A673 (cell line): ENCODE data around the gene MAEL.
A peak's percentile ranks its signal among the peaks of the same experiment; 100 is the strongest.

Source experiments
- CTCF ChIP-seq: fragments of 300-800, 200-600 bp; sonication (generic); conservative IDR thresholded peaks from 2 replicates; pipeline ENCODE4 v1.5.1; 2017; ENCODE audit warnings: low read depth, mild to moderate bottlenecking, antibody characterized with exemption, low read length, moderate library complexity, mixed read lengths
- EZH2 ChIP-seq: fragments of 200-600 bp; sonication (generic); IDR thresholded peaks from 2 replicates; pipeline ENCODE4 v1.6.1; 2017; ENCODE audit warnings: borderline replicate concordance, low read depth, mild to moderate bottlenecking, mixed read lengths, antibody characterized with exemption, low read length; ENCODE audit not compliant: poor library complexity, severe bottlenecking

DNA sequence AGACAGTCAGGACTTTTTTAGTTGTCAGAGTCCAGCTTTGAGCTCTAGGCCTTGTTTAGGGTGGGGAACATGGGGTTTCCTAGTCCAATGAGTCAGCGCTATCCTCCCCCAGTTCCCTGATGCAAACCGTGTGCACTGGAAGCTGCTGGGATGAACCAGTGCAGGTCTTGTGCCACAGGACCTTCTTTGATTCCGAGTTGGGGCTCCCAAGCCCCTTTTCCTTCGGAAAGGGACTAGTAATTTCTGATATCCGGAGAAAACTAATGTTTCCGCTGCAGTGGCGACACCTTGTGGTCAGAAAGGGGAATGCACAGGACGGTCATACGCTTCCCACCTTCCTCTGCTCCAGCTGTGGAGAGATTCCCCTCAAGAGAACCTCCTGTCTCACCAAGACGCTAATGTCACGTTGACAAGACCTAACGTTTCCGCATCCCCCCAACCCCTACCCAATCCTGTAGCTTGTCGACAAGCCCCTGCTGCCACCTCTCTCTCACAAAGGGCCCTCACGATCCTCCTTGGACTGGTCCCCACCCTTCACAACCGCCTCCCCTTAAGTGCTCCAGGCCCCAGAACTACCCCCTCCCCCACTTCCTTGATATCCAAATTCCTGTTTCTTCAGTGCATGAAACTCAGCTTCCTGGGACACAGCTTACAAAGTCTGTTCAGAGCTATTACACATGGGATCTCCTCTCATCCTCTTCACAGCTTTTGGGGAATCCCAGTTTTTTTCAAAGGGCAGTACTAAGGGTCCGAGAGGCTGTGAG is 70.1 kb downstream of the MAEL start:
- TF ChIP-seq EZH2 (no peak), CTCF (peak; percentile 94)
